GDM1 (cell line): ENCODE data around the gene CHIC2.

ENCODE experiments used
- DNase-seq: peaks from one replicate; lab custom pipeline; 2025; lab: John Stamatoyannopoulos, UW

The CHIC2 gene

GRCh38 chr4:54006755-54007154, 57.6 kb downstream of the CHIC2 start:
- DNase-seq: no peak

GRCh38 chr4:54005475-54005874, 58.9 kb downstream of the CHIC2 start:
- DNase-seq: no peak

- DNase-seq: no peak
Observed at GRCh38 chr4:54004463-54004862, 59.9 kb downstream of the CHIC2 start.

- DNase-seq: no peak
Observed at GRCh38 chr4:54001668-54002365, 62.6 kb downstream of the CHIC2 start.

- no peak for DNase-seq
Observed at GRCh38 chr4:53997898-53998297, 66.5 kb downstream of the CHIC2 start.

GRCh38 chr4:53994382-53995102, 69.9 kb downstream of the CHIC2 start:
- DNase-seq: peak; percentile 87

GRCh38 chr4:53992785-53993184, 71.6 kb downstream of the CHIC2 start:
- DNase-seq: no peak

- DNase-seq: no peak
Observed at GRCh38 chr4:53991821-53992220, 72.6 kb downstream of the CHIC2 start.

- no peak for DNase-seq
Observed at GRCh38 chr4:53990641-53991040, 73.8 kb downstream of the CHIC2 start.

GRCh38 chr4:53987761-53988171, 76.6 kb downstream of the CHIC2 start:
- DNase-seq: no peak

- no peak for DNase-seq
Observed at GRCh38 chr4:53986062-53986461, 78.3 kb downstream of the CHIC2 start.

GRCh38 chr4:53981567-53981966, 82.8 kb downstream of the CHIC2 start:
- no peak for DNase-seq

- no peak for DNase-seq
Observed at GRCh38 chr4:53981066-53981465, 83.3 kb downstream of the CHIC2 start.

- DNase-seq: no peak
Observed at GRCh38 chr4:53974561-53974960, 89.8 kb downstream of the CHIC2 start.

GRCh38 chr4:53967986-53968385, 96.4 kb downstream of the CHIC2 start:
- DNase-seq: no peak

GRCh38 chr4:53963781-53964180, 100.6 kb downstream of the CHIC2 start:
- no peak for DNase-seq

- no peak for DNase-seq
Observed at GRCh38 chr4:53963336-53963735, 101.1 kb downstream of the CHIC2 start.

- DNase-seq: no peak
Observed at GRCh38 chr4:53962516-53963225, 101.7 kb downstream of the CHIC2 start.

- no peak for DNase-seq
Observed at GRCh38 chr4:53961351-53961750, 103.1 kb downstream of the CHIC2 start.

GRCh38 chr4:53960843-53961242, 103.6 kb downstream of the CHIC2 start:
- DNase-seq: no peak
